ENCODE measurements around the gene DCAF11.

Gene DCAF11

GRCh38 chr14:24127673-24128072 is 13.1 kb downstream of the DCAF11 start:
- CTCF ChIA-PET: interaction anchor here (0.7 to 1.1 kb wide), 2 partner anchors 12 to 47 kb away, joined by 3 read pairs; partner anchors contain the start of genes DCAF11 and NRL
- no peak overlapping the region for H3K4me3 Mint-ChIP-seq
- no peaks in the 10 kb centered on the region for H3K9me3 Mint-ChIP-seq
- no peaks in the 10 kb centered on the region for H3K27me3 Mint-ChIP-seq
- H3K4me1 Mint-ChIP-seq: peaks cover 19% of the 10 kb centered on the region
- peak; percentile 6 for DNase-seq
- no peak overlapping the region for H3K27ac Mint-ChIP-seq
- H3K36me3 Mint-ChIP-seq: peaks cover 24% of the 10 kb centered on the region

GRCh38 chr14:24129410-24129998 is 14.9 kb downstream of the DCAF11 start:
- Mint-ChIP-seq H3K27ac (no peak overlapping the region), H3K4me1 (peaks cover 27% of the 10 kb centered on the region), H3K4me3 (no peak overlapping the region), H3K27me3 (no peaks in the 10 kb centered on the region), H3K36me3 (peaks cover 7% of the 10 kb centered on the region), H3K9me3 (no peaks in the 10 kb centered on the region)
- CTCF ChIA-PET: interaction anchor here (0.9 kb wide), 1 partner anchor 21 kb away, joined by 3 read pairs; no protein-coding TSS in a partner anchor
- no peak for DNase-seq

DNA sequence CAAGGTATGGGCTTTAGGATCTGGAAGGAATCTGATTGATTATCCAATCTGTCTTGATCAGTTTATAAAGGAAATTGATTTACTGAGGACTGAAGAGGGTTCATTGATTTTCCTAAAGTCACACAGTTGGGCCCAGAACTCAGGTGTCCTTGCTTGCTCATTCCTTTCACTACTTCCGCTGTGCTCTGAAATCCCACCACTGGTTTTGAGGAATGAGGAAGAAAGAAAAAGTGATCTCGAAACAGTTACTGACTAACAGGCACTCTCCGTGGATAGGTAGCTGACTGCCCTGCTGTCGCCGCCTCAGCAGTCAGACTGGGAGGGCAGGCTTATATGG is 15.8 kb downstream of the DCAF11 start, which contains the start of gene FITM1:
FITM1 (plus strand) TSS at position 280 of the 337 bp plus-strand sequence. CDS start 905 bp downstream, outside the sequence.
- Mint-ChIP-seq H3K9me3 (no peaks in the 10 kb centered on the region), H3K27ac (peak within 1 kb of the TSS; percentile 39), H3K27me3 (no peaks in the 10 kb centered on the region), H3K4me1 (peaks cover 32% of the 10 kb centered on the region), H3K4me3 (no peak within 1 kb of the TSS), H3K36me3 (peaks cover 4% of the 10 kb centered on the region)
- CTCF ChIA-PET: no interaction called here
- DNase-seq: no peak

DNA sequence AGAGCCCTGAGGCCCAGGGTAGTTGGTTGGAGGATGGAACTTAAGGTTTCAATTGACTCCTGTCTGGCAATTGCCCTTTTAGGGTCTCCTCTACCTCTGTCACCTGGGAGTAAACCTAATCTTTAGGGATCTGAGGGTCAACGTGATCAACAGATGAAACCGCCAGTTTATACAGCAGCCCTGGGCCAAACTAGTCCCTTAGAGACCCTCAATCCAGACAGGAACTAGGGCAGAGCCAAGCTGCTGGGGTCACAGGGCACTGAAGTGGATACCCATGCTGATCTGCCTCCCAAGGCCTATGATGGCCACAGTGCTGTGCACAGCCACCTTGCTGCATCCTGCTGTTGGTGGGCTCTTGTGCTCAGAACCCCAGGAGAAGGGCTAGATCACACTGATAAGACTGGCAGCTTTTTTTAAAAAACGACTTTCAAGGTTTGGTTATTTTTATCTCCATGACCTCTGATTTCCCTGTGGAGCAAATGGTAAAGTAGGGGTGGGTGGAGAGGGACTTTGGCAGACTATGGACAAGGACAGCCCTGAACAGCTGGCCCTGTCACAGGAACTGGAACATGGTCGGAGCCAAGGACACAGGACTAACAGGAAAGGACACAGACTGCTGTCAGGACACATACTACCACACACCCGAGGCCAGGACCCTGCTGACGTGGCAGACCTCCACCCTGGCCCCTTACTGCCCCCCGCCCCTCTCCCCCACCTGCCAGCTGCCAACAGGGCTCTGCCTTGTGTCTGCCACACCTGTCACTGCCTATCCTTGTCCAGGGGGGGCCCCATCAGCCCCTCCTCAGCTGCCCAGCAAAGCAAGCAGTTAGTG is 16.4 kb downstream of the DCAF11 start:
- H3K36me3 Mint-ChIP-seq: peaks cover 4% of the 10 kb centered on the region
- CTCF ChIA-PET: interaction anchor here (1.0 kb wide), 1 partner anchor 22 kb away, joined by 4 read pairs; no protein-coding TSS in a partner anchor
- no peak overlapping the region for H3K4me3 Mint-ChIP-seq
- DNase-seq: no peak
- H3K9me3 Mint-ChIP-seq: no peaks in the 10 kb centered on the region
- peaks cover 35% of the 10 kb centered on the region for H3K4me1 Mint-ChIP-seq
- H3K27me3 Mint-ChIP-seq: no peaks in the 10 kb centered on the region
- H3K27ac Mint-ChIP-seq: peak overlapping the region; percentile 39

- Mint-ChIP-seq H3K27me3 (no peaks in the 10 kb centered on the region), H3K36me3 (peaks cover 5% of the 10 kb centered on the region), H3K9me3 (no peaks in the 10 kb centered on the region), H3K27ac (no peak overlapping the region), H3K4me3 (no peak overlapping the region), H3K4me1 (peaks cover 37% of the 10 kb centered on the region)
- CTCF ChIA-PET: interaction anchor here (1.0 to 1.2 kb wide), 2 partner anchors 15 to 23 kb away, joined by 3 to 4 read pairs; no protein-coding TSS in a partner anchor
- DNase-seq: no peak
Measured at GRCh38 chr14:24131549-24131966, 17.0 kb downstream of the DCAF11 start.

DNA sequence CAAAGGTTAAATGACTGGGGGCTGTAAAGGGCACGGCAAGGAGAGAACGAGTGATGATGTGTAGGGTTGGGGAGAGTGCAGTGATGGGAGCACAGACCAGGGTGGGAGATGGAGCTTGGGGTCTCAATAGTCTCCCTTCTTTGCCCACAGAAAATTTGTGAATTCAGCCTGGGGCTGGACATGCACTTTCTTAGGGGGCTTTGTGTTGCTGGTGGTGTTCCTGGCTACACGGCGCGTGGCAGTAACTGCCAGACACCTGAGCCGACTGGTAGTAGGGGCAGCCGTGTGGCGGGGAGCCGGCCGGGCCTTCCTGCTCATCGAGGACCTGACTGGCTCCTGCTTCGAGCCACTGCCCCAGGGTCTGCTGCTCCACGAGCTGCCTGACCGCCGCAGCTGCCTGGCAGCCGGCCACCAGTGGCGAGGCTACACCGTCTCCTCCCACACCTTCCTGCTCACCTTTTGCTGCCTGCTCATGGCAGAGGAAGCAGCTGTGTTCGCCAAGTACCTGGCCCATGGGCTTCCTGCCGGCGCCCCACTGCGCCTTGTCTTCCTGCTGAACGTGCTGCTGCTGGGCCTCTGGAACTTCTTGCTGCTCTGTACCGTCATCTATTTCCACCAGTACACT is 17.6 kb downstream of the DCAF11 start:
- Mint-ChIP-seq H3K9me3 (no peaks in the 10 kb centered on the region), H3K36me3 (peaks cover 11% of the 10 kb centered on the region), H3K4me3 (peak overlapping the region; percentile 2), H3K27ac (peak overlapping the region; percentile 78), H3K27me3 (no peaks in the 10 kb centered on the region), H3K4me1 (peaks cover 43% of the 10 kb centered on the region)
- DNase-seq: peak; percentile 42
- CTCF ChIA-PET: interaction anchor here (1.0 to 1.3 kb wide), 3 partner anchors 16 to 74 kb away, joined by 3 to 4 read pairs (median 3); no protein-coding TSS in a partner anchor

GRCh38 chr14:24132976-24133375 is 18.4 kb downstream of the DCAF11 start:
- Mint-ChIP-seq H3K4me1 (peaks cover 51% of the 10 kb centered on the region), H3K36me3 (peaks cover 17% of the 10 kb centered on the region), H3K27me3 (no peaks in the 10 kb centered on the region), H3K4me3 (no peak overlapping the region), H3K27ac (peak overlapping the region; percentile 78), H3K9me3 (no peaks in the 10 kb centered on the region)
- no peak for DNase-seq
- CTCF ChIA-PET: interaction anchor here (1.0 to 1.3 kb wide), 3 partner anchors 17 to 75 kb away, joined by 3 to 4 read pairs (median 3); no protein-coding TSS in a partner anchor

GRCh38 chr14:24133735-24134134 is 19.2 kb downstream of the DCAF11 start:
- Mint-ChIP-seq H3K4me3 (no peak overlapping the region), H3K27ac (no peak overlapping the region)

DNA sequence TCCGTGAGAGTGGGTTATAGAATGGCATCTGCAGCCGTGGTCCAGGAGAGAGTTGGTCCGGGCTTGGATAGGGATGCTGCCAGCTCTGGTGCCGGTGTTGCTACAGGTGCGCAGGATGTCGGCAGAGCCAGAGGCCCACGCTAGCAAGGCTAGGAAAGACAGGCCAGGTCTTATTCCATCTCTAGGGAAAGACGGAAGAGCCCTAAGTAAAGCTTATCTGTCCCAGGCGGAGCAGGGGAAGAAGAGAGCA is 20.9 kb downstream of the DCAF11 start:
- H3K27ac Mint-ChIP-seq: peak overlapping the region; percentile 81
- H3K4me1 Mint-ChIP-seq: peaks cover 67% of the 10 kb centered on the region
- CTCF ChIA-PET: interaction anchor here (0.8 to 4.0 kb wide), 6 partner anchors 11 to 59 kb away, joined by 3 to 16 read pairs (median 6); partner anchors contain the start of genes DCAF11, IRF9, NRL and PSME2
- no peaks in the 10 kb centered on the region for H3K9me3 Mint-ChIP-seq
- peak overlapping the region; percentile 93 for H3K4me3 Mint-ChIP-seq
- no peak for DNase-seq
- H3K36me3 Mint-ChIP-seq: peaks cover 37% of the 10 kb centered on the region
- no peaks in the 10 kb centered on the region for H3K27me3 Mint-ChIP-seq

More at GRCh38 chr14:24133735-24134134, 19.2 kb downstream of the DCAF11 start:
- no peak for DNase-seq
- CTCF ChIA-PET: interaction anchor here (0.6 to 4.0 kb wide), 6 partner anchors 9 to 76 kb away, joined by 3 to 16 read pairs (median 5); partner anchors contain the start of genes PSME2 and RNF31
- no peaks in the 10 kb centered on the region for H3K9me3 Mint-ChIP-seq
- H3K36me3 Mint-ChIP-seq: peaks cover 25% of the 10 kb centered on the region
- H3K4me1 Mint-ChIP-seq: peaks cover 56% of the 10 kb centered on the region
- H3K27me3 Mint-ChIP-seq: no peaks in the 10 kb centered on the region

DNA sequence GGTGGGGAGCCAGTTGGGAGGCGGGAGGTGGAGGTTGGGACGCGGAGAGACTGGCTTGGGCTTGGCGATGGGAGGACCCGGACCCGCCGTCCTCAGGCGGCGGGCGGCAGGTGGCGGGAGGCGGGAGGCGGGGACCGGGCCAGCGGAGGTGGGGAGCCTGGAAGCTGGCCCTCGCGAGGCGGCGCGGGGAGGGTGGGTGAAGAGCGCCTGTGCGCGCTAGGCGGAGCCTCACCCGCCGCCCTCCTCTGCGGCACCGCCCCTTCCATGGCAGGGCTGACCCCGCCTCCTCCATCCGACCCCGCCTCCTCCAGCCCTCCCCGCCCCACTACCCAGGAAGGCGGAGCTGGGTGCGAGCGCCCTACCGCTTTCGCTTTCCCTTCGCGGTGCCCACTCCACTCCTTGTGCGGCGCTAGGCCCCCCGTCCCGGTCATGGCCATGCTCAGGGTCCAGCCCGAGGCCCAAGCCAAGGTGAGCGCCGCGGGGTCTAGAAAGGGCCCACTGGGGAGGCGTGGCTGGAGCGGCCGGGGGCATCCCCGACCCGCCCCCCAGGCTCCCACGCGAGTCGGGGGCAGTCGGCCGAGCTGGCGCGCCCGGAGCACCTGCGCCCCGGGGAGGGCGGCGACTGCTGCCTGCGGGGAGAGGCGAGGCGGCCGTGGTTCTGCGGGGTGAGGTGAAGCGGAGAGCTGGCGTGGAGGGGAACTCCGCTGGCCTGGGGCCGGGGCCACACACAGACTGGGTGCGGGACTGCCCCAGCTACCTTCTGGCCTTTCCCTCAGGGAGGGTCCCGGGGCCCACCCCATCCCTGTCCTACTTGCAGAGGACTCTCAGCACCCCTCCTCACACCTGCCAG is 21.5 kb downstream of the DCAF11 start, which contains the start of gene PSME1:
PSME1 (plus strand) TSS at position 361 of the 850 bp plus-strand sequence; CDS start at position 430, 69 bp downstream.
- Mint-ChIP-seq H3K9me3 (no peaks in the 10 kb centered on the region), H3K4me3 (peak within 1 kb of the TSS; percentile 93), H3K36me3 (peaks cover 37% of the 10 kb centered on the region), H3K27me3 (no peaks in the 10 kb centered on the region), H3K4me1 (peaks cover 66% of the 10 kb centered on the region), H3K27ac (peak within 1 kb of the TSS; percentile 93)
- peak; percentile 96 for DNase-seq
- CTCF ChIA-PET: interaction anchor here (0.8 to 4.0 kb wide), 8 partner anchors 10 to 78 kb away, joined by 3 to 16 read pairs (median 5); partner anchors contain the start of genes DCAF11, IRF9, NRL and PSME2

- no peaks in the 10 kb centered on the region for H3K9me3 Mint-ChIP-seq
- no peaks in the 10 kb centered on the region for H3K27me3 Mint-ChIP-seq
Measured at GRCh38 chr14:24136684-24137528, 22.3 kb downstream of the DCAF11 start.

More at GRCh38 chr14:24136684-24137528, 22.3 kb downstream of the DCAF11 start:
- peak overlapping the region; percentile 93 for H3K27ac Mint-ChIP-seq
- H3K4me1 Mint-ChIP-seq: peaks cover 62% of the 10 kb centered on the region
- CTCF ChIA-PET: interaction anchor here (0.9 to 4.0 kb wide), 8 partner anchors 9 to 79 kb away, joined by 3 to 16 read pairs (median 4); partner anchors contain the start of genes DCAF11, IRF9, NRL and PSME2
- DNase-seq: peak; percentile 39
- H3K4me3 Mint-ChIP-seq: peak overlapping the region; percentile 93
- H3K36me3 Mint-ChIP-seq: peaks cover 37% of the 10 kb centered on the region
